GM21786 (cell line): Measurements from ENCODE around the gene GIPR.
A peak's percentile ranks its signal among the peaks of the same experiment; 100 is the strongest.
"Not testable (repeated sequence)": the region's sequence is repeated elsewhere in the genome, so short reads cannot be mapped to it uniquely, and the experiment has no call there.

ENCODE experiments used
- ATAC-seq: cut with Tn5 transposase; IDR thresholded peaks from one replicate; pipeline ENCODE4 v1.9.1; 2021; ENCODE audit not compliant: unreplicated experiment

Gene GIPR

DNA sequence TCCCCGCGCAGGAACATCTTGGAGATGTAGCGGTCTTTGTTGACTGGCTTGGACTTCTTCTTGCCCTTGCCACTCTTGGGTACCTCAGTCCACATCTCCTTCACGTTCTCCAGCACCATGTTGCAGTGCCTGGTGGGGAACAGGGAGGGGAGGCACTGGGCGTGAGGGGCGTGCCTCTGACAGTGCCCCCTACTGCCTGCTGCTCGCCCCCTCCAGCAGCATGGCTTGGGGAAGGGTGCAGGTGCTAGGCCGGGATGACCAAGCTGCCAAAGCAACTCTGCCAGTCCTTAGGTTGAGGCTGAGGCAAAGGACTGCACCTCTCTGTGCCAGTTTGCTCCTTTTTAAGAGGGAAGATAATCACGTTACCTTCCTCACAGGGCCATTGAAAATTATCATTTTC lies 19.6 kb downstream of the GIPR start:
- no peak for ATAC-seq

DNA sequence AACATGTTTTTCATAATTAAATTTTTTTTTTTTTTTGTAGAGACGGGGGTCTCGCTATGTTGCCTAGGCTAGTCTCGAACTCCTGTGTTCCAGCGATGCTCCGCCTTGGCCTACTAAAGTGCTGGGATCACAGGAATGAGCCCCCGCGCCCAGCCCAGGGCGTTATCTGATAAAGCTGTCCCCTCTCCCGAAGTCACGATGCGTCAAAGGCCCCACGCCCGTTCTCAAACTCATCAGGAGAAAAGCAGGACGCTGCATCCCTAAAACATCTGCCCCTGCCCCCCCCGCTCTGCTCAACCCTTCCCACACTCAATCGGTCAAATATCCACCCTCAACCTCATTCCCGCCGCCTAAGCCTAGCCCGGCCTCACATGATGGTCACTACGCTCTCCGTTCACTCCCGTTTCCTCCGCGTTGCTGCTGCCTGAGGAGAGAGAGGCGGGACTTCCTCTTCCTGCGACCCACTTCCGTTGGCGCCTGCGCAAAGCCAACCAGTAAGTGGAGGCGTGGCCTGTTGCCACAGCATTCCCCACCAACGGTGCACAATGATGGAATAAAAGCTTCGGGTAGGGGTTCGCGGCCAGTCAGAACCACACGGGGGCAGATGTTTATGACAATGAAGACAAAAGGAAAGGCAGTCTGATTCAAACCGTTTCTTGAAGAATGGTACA lies 23.6 kb downstream of the GIPR start, which contains the start of gene SNRPD2:
Gene SNRPD2 (minus strand): TSS at position 438 of the 671 bp plus-strand sequence. CDS start 65 bp downstream, at position 373.
- ATAC-seq, result peak; percentile 28

DNA sequence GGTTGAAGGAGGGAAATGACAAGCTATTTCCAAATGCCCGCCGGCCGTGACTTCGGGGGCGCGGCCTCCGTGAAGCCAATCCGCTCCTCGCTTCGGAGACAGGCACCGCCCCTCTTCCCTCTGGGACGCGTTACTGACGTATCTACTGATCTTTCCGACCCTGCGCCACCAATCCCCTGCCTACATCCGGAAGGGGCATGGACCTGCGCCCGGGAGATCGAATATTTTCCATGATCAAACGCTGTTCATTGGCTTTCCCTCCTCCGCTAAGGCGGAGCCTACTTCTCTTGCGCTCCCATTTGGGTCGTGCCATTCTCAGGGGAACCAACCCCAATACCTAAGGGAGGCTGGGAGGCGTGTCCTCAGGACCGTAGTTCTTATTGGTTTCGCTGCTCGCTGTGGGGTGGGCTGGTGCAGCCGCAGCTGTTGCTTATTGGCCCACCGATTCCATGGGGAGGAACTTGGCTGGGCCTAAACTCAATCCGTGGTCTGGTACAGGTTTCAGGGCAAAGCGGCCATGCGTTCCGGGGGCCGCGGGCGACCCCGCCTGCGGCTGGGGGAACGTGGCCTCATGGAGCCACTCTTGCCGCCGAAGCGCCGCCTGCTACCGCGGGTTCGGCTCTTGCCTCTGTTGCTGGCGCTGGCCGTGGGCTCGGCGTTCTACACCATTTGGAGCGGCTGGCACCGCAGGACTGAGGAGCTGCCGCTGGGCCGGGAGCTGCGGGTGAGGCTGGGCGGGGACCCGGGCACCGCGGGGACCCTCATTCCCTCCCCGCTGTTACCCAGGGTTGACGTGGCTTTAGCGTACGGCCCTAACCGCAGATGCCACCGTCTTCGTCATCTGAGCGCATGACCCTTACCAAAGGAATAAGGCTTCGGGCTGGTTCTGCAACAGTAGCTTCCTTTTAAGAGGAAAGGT lies 24.4 kb downstream of the GIPR start, which contains the start of gene QPCTL:
Gene QPCTL (plus strand): TSS at position 480 of the 919 bp plus-strand sequence. CDS start 38 bp downstream, at position 518.
- peak; percentile 87 for ATAC-seq

DNA sequence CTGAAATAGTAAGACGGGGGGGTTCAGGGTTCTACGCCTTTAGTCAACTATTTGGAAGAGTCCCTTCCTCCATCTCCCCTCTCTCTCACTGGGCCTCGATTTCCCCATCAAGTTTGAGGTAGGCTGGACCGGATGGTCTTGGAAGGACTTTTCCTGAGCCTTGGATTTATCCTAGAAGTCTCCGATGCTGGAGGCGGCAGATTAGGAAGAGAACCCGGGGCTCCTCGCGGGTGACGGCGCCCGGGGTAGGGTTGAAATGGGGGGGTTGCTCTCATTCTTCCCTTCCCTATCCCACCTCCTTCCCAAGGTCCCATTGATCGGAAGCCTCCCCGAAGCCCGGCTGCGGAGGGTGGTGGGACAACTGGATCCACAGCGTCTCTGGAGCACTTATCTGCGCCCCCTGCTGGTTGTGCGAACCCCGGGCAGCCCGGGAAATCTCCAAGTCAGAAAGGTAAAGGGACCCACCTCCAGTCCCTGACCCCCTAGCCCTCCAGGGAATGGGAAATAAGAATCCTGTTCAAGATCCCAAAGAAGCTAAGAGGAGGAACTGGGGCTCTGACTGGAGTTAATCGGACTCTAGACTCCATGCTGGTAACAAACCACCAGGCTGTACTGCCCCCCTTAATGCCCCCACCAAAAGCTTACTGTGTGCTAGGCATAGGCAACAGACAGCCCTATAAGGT lies 25.2 kb downstream of the GIPR start:
- no peak for ATAC-seq

DNA sequence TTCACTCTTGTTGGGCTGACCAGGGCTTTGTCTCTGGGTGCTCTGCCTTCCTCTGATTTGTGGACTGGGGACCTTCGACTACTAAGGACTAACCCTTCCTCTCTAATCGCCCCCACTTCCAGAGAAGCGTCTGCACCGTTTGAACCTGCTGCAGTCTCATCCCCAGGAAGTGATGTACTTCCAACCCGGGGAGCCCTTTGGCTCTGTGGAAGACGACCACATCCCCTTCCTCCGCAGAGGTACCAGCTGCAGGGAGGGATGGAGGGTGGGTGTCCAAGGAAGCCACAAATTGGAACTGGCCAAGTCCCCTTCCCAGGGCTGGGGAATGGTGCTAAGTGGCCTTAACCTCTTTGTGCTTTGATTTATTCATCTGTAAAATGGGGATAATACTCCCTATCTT lies 33.7 kb downstream of the GIPR start:
- no peak for ATAC-seq

DNA sequence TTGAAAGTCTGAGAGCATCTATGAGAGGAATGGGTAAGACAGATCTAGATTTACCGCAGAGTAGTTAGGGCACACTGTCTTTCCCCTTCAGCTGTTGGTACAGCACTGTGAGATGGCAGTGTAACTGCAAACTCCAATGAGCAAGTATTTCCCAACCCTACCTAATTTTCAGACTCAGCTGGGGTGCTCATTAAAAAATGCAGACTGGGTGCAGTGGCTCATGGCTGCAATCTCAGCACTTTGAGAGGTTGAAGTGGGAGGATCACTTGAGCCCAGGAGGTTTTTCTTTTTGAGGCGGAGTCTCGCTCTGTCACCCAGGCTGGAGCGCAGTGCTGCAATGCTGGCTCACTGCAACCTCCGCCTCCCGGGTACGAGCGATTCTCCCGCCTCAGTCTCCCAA lies 37.1 kb downstream of the GIPR start:
- ATAC-seq, result no peak

DNA sequence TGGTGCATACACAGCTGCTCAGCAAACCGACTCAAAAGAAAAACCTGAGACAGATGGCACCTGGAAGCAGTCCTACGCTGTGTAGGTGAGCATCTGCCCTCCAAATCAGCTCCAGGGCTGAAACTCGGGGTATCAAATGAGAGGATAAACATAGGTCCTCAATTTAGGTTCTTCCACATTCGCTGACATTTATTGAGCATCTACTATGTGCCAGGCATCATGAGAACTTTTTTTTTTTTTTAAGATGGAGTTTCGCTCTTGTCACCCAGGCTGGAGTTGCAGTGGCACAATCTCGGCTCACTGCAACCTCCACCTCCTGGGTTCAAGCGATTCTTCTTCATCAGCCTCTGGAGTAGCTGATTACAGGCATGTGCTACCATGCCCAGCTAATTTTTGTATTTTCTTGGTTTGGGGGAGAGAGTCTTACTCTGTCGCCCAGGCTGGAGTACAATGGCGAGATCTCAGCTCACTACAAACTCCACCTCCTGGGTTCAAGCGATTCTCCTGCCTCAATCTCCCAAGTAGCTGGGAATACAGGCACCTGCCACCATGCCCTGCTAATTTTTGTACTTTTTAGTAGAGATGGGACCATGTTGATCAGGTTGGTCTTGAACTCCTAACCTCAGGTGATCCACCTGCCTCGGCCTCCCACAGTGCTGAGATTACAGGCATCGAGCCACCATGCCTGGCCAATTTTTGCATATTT lies 37.8 kb downstream of the GIPR start:
- no peak for ATAC-seq

DNA sequence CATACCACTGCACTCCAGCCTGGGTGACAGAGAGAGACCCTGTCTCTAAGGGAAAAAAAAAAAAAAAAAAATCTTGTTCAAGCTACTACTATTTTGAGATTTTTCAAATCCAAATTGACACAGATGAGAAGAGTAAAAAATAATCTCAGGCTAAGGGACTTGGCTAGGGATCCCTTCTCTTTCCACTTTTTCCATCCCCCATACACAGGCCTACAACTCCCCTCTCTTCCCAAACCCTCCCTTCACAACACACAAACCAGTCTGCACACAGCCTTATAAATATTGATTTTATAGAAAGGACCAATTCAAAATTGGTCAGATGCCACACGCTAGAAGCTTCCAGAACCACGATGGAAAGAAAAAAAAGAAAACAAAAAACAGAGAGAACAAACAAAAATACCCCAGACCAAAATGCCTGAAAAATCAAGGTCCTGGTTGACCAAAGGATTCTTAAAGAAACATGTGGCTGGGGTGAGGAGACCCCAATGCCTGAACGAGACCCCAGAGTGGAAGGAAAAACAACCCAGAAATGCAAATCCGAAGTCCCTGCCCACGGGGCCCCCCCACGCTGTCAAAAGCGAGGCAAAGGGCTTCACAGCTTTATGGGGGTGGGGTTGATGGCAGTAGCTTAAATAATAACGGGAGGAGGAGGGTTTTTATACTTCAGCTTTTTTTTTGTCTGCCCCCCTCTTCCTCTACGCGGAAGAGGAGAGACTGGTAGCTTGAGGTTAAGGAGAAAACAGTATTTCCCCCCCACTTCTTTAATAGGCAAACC lies 42.5 kb downstream of the GIPR start:
- ATAC-seq, result no peak

DNA sequence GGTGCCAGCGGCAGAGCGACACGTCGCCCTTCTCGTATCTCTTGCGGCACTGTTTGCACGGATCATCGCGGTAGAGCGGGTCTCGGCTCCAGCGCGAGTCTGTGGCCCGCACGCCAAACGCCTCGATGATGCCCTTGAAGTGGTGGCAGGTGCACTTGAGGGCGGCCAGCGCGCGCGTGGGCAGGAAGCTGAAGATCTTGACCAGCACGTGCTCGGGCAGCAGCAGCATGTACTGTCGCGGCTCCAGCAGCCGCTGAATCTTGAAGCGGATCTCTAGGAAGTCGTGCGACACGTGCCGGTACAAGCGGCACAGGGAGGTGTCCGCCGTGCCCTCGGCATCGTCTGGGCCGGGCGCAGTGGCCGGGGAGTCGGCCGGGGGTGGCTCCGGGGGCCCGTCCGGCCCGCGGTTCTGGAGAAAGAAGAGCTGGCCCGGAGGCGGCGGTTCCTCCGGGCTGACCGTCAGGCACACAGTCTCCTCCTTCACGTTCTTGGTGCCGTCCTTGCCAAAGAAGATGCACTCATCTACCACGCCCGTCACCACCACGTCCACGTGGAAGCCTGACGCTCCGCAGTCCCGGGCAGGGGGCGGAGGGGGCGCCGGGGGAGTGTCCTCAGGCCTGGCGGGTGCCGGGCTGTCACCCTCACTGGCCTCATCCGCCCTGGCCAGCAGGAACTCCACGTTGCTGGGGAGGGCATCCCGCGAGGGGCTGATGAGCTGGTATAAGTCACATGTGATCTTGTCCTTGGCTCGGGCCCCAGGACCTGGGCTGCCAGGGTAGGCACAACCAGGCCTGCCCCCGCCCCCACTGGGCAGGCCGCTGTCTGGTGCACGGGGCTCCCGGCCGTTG lies 44.1 kb downstream of the GIPR start:
- ATAC-seq, result no peak

DNA sequence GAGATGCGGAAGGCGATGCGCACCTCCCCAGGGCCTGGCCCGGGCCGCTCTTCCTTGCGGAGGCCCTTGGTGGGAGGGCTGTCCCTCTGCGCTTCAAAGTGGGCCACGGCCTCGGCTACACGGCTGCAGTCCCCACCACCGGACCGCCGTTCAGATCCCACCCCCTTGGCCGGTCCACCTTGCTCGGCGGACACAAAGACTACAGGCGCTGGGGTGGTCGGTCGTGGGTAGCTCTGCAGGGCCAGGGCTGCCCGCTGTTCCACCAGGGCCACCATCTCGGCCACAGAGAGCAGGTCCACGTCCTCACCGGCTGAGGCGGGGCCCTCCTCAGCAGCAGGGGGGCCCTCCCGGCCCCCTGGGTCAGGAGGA lies 44.7 kb downstream of the GIPR start:
- ATAC-seq, result no peak

DNA sequence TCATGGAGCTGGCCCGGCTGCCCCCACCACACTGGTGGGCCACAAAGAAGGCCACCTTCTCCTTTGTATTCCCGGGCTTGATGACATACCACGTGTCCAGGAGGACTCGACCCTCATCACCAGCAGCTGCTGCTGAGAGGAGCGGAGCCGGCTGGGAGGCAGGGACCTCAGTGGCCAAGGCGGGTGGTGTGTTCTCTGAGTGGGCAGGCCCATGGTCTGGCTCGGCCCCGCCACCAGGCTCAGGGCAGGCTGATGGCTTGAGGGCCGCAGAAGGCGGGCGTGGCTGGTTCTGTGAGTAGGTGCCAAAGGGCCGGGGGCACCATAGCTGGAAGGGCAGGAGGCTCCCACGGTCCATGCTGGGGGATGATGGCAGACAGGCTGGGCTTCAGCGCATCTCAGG lies 45.1 kb downstream of the GIPR start:
- no peak for ATAC-seq

DNA sequence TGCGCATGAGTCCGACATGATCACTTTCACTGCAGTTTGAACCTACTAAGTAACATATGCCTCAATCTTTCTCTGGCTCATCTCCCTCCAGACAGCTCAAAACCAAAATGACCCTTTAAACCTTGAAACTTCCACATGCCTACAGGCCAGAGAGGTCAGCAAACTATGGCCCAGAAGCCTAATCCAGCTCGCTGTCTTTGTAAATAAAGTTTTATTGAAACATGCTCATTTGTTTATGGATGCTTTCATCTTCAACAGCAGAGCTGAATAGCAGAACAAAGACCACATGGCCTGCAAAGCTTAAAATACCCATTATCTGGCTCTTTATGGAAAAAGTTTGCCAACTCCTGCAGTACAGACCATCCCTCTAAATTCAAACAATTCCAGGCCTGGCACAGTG lies 47.1 kb downstream of the GIPR start:
- ATAC-seq, result no peak

DNA sequence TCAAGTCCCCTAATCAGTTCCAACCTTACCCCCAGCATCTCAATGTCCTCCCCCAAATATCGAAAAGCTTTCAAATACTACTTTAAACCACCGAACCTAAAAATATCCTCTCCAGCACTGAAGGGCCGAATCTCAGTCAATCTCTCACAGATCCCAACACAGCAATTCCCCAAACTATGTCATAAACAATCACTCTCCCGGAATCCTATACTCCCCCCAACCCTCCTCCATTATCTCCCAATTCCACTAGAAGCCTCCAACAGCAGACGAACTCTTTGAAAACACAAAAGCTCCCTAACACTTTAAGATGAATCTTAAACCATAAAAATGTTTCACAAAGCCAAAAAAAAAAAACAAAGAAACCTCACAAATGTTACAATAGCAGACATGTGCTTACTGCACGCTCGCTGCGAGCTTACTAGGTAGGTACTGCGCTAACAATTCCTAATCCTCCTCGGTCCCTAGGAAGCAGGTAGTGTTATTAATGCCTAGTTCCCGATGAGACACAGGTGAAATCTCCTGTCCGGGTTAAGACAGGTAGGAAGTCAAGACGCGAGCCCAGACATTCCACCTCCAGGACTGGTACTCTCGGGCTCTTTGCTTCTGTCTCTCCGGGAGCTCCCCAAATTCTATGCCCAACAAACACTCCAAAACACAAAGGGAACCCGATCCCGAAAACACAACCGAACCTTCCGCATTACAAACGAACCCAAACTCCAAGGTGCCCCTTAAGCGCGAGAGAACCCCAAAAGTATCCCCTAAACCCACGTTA lies 48.5 kb downstream of the GIPR start:
- ATAC-seq, result no peak

DNA sequence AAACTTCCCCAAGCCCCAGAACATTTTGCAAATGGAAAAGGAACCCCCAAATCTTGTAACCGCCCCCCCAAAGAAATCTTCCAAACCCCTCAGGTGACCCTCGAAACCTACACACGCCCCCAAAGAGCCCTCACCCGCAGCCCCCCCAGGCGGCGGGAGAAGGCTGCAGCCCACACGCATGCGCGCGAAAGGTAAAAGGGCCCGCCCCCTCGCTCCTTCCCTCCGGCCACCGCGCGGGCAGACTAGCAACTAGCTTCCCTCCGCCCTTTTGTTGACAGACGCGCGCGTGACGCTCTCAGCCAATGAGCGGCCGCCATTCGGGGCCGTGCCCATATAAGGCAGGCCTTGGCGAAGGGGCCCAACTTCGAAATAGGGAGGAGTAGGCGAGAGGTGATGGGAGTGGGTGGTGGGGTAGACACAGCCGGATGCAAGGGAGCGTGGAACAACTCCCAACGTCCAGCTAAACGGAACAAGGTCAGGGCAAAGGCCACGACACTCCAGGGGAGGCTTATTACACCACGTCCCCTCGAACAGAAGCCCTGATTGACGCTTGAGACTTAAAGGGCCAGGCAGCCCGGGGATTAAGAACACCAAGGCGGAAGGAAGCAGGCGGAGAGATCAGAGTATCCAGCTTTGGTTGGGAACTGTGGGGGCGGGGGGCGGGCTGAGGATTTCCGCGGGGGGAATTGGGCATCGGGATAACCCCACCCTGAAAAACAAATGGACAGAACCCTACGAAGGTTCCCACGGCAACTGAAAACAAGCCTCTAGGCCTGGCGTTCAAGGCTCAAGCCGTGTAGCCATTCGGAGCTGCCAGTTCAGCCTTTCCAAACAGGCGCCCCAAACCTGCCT lies 49.3 kb downstream of the GIPR start:
- ATAC-seq, result peak; percentile 91

DNA sequence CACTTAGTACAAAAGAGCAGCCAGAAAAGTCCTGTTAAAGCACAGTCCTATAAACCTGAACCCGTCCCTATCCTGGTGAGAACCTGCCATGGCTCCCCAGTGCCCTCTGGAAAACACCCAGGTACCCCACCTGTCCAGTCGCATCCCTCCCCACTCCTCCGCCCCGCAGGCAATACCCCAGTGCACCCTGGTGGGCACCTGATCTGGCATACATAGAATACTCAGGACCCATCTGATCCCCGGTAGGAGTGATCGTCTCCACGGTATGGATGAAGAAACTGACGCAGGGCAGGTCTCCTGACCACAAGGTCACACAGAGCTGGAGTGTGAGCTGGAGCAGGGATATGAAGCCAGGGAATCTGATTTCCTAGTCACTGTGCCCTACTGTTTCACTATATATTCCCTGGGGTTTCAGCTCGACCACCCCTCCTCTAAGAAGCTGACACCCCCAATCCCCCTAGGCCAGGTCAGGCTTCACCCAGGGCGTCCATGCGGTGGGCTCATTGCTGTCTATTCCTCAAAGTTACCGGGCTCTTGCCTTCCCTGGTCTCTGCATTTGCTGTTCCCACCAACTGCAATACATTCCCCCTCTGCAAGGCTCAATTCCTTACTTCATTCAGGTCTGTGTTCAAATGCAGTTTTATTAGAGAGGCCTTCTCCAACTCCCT lies 50.1 kb downstream of the GIPR start:
- no peak for ATAC-seq

DNA sequence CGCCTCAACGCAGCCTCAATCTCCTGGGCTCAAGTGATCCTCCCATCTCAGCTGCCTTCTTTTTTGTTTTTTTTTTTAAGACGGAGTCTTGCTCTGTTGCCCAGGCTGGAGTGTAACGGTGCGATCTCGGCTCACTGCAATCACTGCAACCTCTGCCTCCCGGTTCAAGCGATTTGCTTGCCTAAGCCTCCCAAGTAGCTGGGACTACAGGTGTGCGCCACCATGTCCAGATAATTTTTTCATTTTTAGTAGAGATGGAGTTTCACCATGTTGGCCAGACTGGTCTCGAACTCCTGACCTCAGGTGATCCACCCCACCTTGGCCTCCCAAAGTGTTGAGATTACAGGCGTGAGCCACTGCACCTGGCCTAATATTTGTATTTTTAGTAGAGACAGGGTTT lies 52.0 kb downstream of the GIPR start:
- ATAC-seq, result not testable (repeated sequence)

DNA sequence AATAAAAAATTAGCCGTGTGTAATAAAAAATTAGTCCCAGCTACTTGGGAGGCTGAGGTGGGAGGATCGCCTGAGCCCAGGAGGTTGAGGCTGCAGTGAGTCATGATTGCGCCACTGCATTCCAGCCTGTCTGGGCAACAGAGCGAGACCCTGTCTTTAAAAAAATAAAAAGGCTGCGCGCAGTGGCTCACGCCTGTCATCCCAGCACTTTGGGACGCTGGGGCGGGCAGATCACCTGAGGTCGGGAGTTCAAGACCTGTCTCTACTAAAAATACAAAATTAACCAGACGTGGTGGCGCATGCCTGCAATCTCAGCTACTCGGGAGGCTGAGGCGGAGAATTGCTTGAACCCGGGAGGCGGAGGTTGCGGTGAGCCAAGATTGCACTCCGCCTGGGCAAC lies 60.7 kb downstream of the GIPR start:
- not testable (repeated sequence) for ATAC-seq
